Testis (tissue), 3 donors: Measurements from ENCODE around the gene UBE2QL1. TPM values are rescaled to one million over a fixed set of nuclear protein-coding genes. Genes with fewer than 3 reads are reported as not detected.

Experiments
- DNase-seq: peaks from one replicate; pipeline ENCODE4 v3.0.0-alpha.2; 2019
- H3K27ac ChIP-seq, 2 donors: fragments of 200-600 bp; sonication (generic); one replicate each; pipeline ENCODE4 v1.5.1; 2019
- H3K27me3 ChIP-seq: fragments of 200-600 bp; sonication (generic); one replicate; pipeline ENCODE4 v1.5.1; 2019
- H3K36me3 ChIP-seq: fragments of 200-600 bp; sonication (generic); one replicate; pipeline ENCODE4 v1.5.1; 2017; ENCODE audit warnings: low read depth; ENCODE audit errors: missing control alignments
- H3K4me1 ChIP-seq: fragments of 200-600 bp; sonication (generic); one replicate; pipeline ENCODE4 v1.5.1; 2019
- H3K4me3 ChIP-seq, 2 donors: fragments of 200-600 bp; sonication (generic); one replicate each; pipeline ENCODE4 v1.5.1; 2017 to 2019
- H3K9me3 ChIP-seq: fragments of 200-600 bp; sonication (generic); one replicate; pipeline ENCODE4 v1.5.1; 2017
- CTCF ChIP-seq, 3 experiments: fragments of 450-650 bp in 2 of 3; fragments of 200-600 bp in 1 of 3; sonication (generic) in 1 of 3; IDR thresholded peaks; one replicate each; pipeline ENCODE4 v1.5.1; 2016 to 2019; ENCODE audit warnings: antibody characterized with exemption in 3 of 3, mild to moderate bottlenecking in 2 of 3, moderate library complexity in 1 of 3
- POLR2A ChIP-seq: fragments of 450-650 bp; IDR thresholded peaks from one replicate; pipeline ENCODE4 v1.6.1; 2017; ENCODE audit warnings: antibody characterized with exemption, mild to moderate bottlenecking, moderate library complexity
- WGBS, 2 donors: methylation state at CpG; one replicate each; pipeline ENCODE4 v1.1.5; 2018; 5-methylcytosine and 5-hydroxymethylcytosine counted together
- intact Hi-C: fragments of 100-400 bp; cut with DNase I; formaldehyde crosslinking; loops from one replicate; pipeline ENCODE4 v1.15.1; 2023; ENCODE audit warnings: low total_unique reads
- polyA plus RNA-seq: library from polyadenylated mRNA; stranded (reverse); fragments of 350-450 nt; fragmentation: Illumina TruSeq; extraction: RNeasy Lipid Tissue Mini Kit (QIAGEN cat#74804); gene quantifications from one replicate; pipeline ENCODE4 v1.2.3, GENCODE V29; 2014; ENCODE audit warnings: low read depth, low replicate concordance; ENCODE audit not compliant: insufficient read depth
- total RNA-seq, 2 donors: library from RNA; depleted of rRNA; stranded (reverse); fragments of >200 nt; gene quantifications; one replicate each; pipeline ENCODE4 v1.2.3, GENCODE V29; 2016

Gene UBE2QL1
- total and polyA plus RNA-seq, 3 donors from 2014 or later: 1.9 to 3.2 (median 2.0) TPM

- intact Hi-C loops: no loop called here
- Histone ChIP-seq H3K27me3 (no peaks in the 10 kb centered on the region), H3K9me3 (no peaks in the 10 kb centered on the region), H3K4me3 (no peak overlapping the region), H3K4me1 (no peaks in the 10 kb centered on the region), H3K27ac (no peak overlapping the region), H3K36me3 (no peaks in the 10 kb centered on the region)
- DNase-seq: no peak
- 77 to 88% methylated on average over 9 of the region's 9 CpGs for WGBS, 2 donors
- TF ChIP-seq CTCF (IDR thresholded peaks at IDR 0.05): no peak
- no peak for TF ChIP-seq POLR2A
These were observed 16.5 kb upstream of the UBE2QL1 start for GRCh38 chr5:6432206-6432605.

GRCh38 chr5:6434731-6435130 lies 13.9 kb upstream of the UBE2QL1 start:
- no peak for DNase-seq
- WGBS, 2 donors: 71 to 77% methylated on average over 14 of the region's 14 CpGs

GRCh38 chr5:6435356-6435755 lies 13.3 kb upstream of the UBE2QL1 start:
- Histone ChIP-seq H3K36me3 (no peaks in the 10 kb centered on the region), H3K27me3 (no peaks in the 10 kb centered on the region), H3K9me3 (no peaks in the 10 kb centered on the region), H3K27ac (no peak overlapping the region), H3K4me1 (no peaks in the 10 kb centered on the region), H3K4me3 (no peak overlapping the region)
- DNase-seq: peak; percentile 38
- intact Hi-C loops: no loop called here
- no peak for TF ChIP-seq POLR2A
- peak in 1 of 3 experiments; percentile 2 for TF ChIP-seq CTCF (IDR thresholded peaks at IDR 0.05)
- WGBS, 2 donors: 54 to 55% methylated on average over 8 of the region's 8 CpGs

More at GRCh38 chr5:6434731-6435130, 13.9 kb upstream of the UBE2QL1 start:
- Histone ChIP-seq H3K36me3 (no peaks in the 10 kb centered on the region), H3K4me3 (no peak overlapping the region), H3K27me3 (no peaks in the 10 kb centered on the region), H3K27ac (no peak overlapping the region), H3K4me1 (no peaks in the 10 kb centered on the region), H3K9me3 (no peaks in the 10 kb centered on the region)
- intact Hi-C loops: no loop called here
- no peak for TF ChIP-seq POLR2A

- no peaks in the 10 kb centered on the region for H3K27me3 ChIP-seq
- 77 to 83% methylated on average over 4 of the region's 4 CpGs for WGBS, 2 donors
- H3K4me3 ChIP-seq: no peak overlapping the region
- H3K9me3 ChIP-seq: no peaks in the 10 kb centered on the region
- intact Hi-C loops: no loop called here
- H3K36me3 ChIP-seq: no peaks in the 10 kb centered on the region
- no peaks in the 10 kb centered on the region for H3K4me1 ChIP-seq
- TF ChIP-seq POLR2A: no peak
- TF ChIP-seq CTCF (IDR thresholded peaks at IDR 0.05): no peak
- no peak overlapping the region for H3K27ac ChIP-seq
- no peak for DNase-seq
These were observed 11.8 kb upstream of the UBE2QL1 start for GRCh38 chr5:6436715-6437331.

GRCh38 chr5:6439588-6440550 lies 8.8 kb upstream of the UBE2QL1 start:
- Histone ChIP-seq H3K9me3 (no peaks in the 10 kb centered on the region), H3K4me3 (no peak overlapping the region)

More at GRCh38 chr5:6439588-6440550, 8.8 kb upstream of the UBE2QL1 start:
- Histone ChIP-seq H3K27me3 (no peaks in the 10 kb centered on the region), H3K27ac (no peak overlapping the region), H3K4me1 (no peaks in the 10 kb centered on the region), H3K36me3 (no peaks in the 10 kb centered on the region)
- TF ChIP-seq CTCF (IDR thresholded peaks at IDR 0.05) (no peak), POLR2A (no peak)
- no peak for DNase-seq
- 89 to 95% methylated on average over 5 of the region's 5 CpGs for whole genome bisulfite sequencing, 2 donors
- intact Hi-C loops: no loop called here
